MCF 10A (cell line): Measurements from ENCODE around the gene CMTM1. TPM values are rescaled to one million over a fixed set of nuclear protein-coding genes. Genes with fewer than 3 reads are reported as not detected.

Experiments
- BruUV-seq: library from RNA; stranded (reverse); fragments of 400-500 nt; replicated peaks from 2 replicates; lab custom pipeline; 2021; lab: Mats Ljungman, UMichigan
- CTCF ChIA-PET: fragments of 300-600 bp; sonication (Branson Sonifier 250); formaldehyde crosslinking; extraction: SDS; loops from one replicate; lab custom pipeline; 2021; ENCODE audit warnings: antibody characterized with exemption, inconsistent platforms; lab: Yijun Ruan, JAX
- POLR2A ChIA-PET: fragments of 300-600, 350-650 bp; sonication (Branson Sonifier 250); formaldehyde crosslinking; extraction: SDS; loops from one replicate; lab custom pipeline; 2020; ENCODE audit warnings: antibody characterized with exemption, inconsistent platforms; lab: Yijun Ruan, JAX
- DNase-seq: peaks from one replicate; pipeline ENCODE4 v3.0.0-alpha.2; 2018; ENCODE audit not compliant: unreplicated experiment
- H3K27ac Mint-ChIP-seq: one replicate; pipeline ENCODE4 v1.8.0; 2022; ENCODE audit warnings: mild to moderate bottlenecking, low read depth, mixed read lengths; ENCODE audit not compliant: unreplicated experiment
- H3K27me3 Mint-ChIP-seq: one replicate; pipeline ENCODE4 v1.8.0; 2022; ENCODE audit warnings: mixed read lengths; ENCODE audit not compliant: insufficient read depth, unreplicated experiment
- H3K36me3 Mint-ChIP-seq: one replicate; pipeline ENCODE4 v1.8.0; 2022; ENCODE audit warnings: mild to moderate bottlenecking, moderate library complexity, mixed read lengths; ENCODE audit not compliant: insufficient read depth, unreplicated experiment
- H3K4me1 Mint-ChIP-seq: one replicate; pipeline ENCODE4 v1.8.0; 2022; ENCODE audit warnings: mixed read lengths; ENCODE audit not compliant: insufficient read depth, unreplicated experiment
- H3K4me3 Mint-ChIP-seq: one replicate; pipeline ENCODE4 v1.8.0; 2022; ENCODE audit warnings: mild to moderate bottlenecking, moderate library complexity, mixed read lengths; ENCODE audit not compliant: unreplicated experiment
- H3K9me3 Mint-ChIP-seq: one replicate; pipeline ENCODE4 v1.8.0; 2022; ENCODE audit warnings: mixed read lengths; ENCODE audit not compliant: unreplicated experiment
- intact Hi-C: fragments of 100-400 bp; cut with micrococcal nuclease; formaldehyde crosslinking; loops from 2 replicates; pipeline ENCODE4 v1.14.1; 2022
- total RNA-seq: library from RNA; stranded (reverse); gene quantifications from 2 replicates; pipeline ENCODE4 v1.2.3, GENCODE V29; 2022
- TF ChIP-seq, protein P1 (sequence below): fragments of 200-600 bp; IDR thresholded peaks from one replicate; pipeline ENCODE4 v1.8.0; 2022; ENCODE audit warnings: antibody characterized with exemption, mild to moderate bottlenecking; ENCODE audit not compliant: unreplicated experiment

The CMTM1 gene
- total RNA-seq, 1 experiment from 2014 or later, result 2.1 TPM

DNA sequence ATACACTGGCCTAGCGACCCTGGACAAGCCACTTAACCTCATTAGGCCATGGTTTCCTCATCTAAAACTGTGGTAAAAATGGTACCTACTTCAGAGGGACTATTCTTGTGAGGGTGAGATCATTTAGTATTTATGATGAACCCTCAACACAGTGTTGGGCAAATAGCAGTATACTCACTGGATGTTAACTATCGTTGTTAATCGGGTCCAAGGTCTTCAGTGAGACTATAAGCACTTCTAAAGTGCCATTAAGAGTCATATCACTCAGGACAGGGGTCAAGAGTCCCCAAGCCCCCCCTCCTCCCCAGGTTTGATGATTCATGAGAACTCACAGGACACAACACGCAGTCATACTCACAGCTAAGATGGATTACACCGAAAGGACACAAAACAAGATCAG, 27.3 kb upstream of the CMTM1 start:
- Mint-ChIP-seq H3K4me1 (no peaks in the 10 kb centered on the region), H3K27ac (no peak overlapping the region), H3K27me3 (no peaks in the 10 kb centered on the region), H3K36me3 (peaks cover 50% of the 10 kb centered on the region), H3K9me3 (no peaks in the 10 kb centered on the region), H3K4me3 (no peak overlapping the region)
- no peak for DNase-seq
- POLR2A ChIA-PET, result no interaction called here
- no TSS peak for BruUV-seq
- TF ChIP-seq, protein P1, sequence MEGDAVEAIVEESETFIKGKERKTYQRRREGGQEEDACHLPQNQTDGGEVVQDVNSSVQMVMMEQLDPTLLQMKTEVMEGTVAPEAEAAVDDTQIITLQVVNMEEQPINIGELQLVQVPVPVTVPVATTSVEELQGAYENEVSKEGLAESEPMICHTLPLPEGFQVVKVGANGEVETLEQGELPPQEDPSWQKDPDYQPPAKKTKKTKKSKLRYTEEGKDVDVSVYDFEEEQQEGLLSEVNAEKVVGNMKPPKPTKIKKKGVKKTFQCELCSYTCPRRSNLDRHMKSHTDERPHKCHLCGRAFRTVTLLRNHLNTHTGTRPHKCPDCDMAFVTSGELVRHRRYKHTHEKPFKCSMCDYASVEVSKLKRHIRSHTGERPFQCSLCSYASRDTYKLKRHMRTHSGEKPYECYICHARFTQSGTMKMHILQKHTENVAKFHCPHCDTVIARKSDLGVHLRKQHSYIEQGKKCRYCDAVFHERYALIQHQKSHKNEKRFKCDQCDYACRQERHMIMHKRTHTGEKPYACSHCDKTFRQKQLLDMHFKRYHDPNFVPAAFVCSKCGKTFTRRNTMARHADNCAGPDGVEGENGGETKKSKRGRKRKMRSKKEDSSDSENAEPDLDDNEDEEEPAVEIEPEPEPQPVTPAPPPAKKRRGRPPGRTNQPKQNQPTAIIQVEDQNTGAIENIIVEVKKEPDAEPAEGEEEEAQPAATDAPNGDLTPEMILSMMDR, result no peak
- intact Hi-C loops, result no loop called here
- CTCF ChIA-PET, result interaction anchor here (0.5 to 0.6 kb wide), 3 partner anchors 148 to 329 kb away, joined by 3 to 4 read pairs (median 3); no protein-coding TSS in a partner anchor

DNA sequence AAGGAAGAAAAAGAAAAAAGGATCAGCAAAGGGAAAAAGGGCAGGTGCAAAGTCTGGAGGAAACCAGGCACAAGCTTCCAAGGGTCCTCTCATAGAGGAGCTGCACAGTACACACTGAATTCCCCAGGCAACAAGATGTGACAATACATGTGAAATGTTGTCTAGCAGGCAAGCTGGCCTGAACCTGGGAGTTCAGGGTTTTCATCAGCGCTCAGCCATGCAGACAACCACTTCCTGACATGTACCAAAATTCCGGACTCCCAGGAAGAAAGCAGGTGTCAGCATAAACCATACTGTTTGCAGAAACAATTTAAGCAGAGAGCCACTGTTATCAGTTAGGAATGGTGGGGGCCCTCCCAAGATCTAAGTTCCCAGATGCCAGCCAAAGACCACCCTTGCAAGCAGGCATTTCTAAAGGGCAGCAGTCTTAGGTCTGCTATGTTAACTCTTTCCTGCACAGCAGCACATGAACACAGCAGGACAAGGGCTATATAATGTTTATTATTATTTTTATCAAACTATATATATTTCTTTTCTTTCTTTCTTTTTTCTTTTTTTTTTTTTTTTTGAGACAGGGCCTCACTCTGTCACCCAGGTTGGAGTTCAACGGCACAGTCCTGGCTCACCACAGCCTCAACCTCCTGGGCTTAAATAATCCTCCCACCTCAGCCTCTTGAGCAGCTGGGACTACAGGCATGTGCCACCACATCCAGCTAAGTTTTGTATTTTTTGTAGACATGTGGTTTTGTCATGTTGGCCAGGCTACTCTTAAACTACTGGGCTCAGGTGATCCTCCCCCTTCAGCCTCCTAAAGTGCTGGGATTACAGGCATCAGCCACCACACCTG, 26.4 kb upstream of the CMTM1 start:
- ChIA-PET POLR2A (interaction anchor here (0.7 kb wide), 1 partner anchor 20 kb away, joined by 4 read pairs; no protein-coding TSS in a partner anchor), CTCF (interaction anchor here (0.5 to 0.8 kb wide), 4 partner anchors 9 to 328 kb away, joined by 3 to 6 read pairs (median 4); no protein-coding TSS in a partner anchor)
- DNase-seq, result no peak
- TF ChIP-seq, protein P1, result no peak
- Mint-ChIP-seq H3K36me3 (peaks cover 44% of the 10 kb centered on the region), H3K9me3 (no peaks in the 10 kb centered on the region), H3K4me3 (no peak overlapping the region), H3K4me1 (no peaks in the 10 kb centered on the region), H3K27me3 (no peaks in the 10 kb centered on the region), H3K27ac (peak overlapping the region; percentile 81)
- intact Hi-C loops, result no loop called here
- BruUV-seq, result no TSS peak

DNA sequence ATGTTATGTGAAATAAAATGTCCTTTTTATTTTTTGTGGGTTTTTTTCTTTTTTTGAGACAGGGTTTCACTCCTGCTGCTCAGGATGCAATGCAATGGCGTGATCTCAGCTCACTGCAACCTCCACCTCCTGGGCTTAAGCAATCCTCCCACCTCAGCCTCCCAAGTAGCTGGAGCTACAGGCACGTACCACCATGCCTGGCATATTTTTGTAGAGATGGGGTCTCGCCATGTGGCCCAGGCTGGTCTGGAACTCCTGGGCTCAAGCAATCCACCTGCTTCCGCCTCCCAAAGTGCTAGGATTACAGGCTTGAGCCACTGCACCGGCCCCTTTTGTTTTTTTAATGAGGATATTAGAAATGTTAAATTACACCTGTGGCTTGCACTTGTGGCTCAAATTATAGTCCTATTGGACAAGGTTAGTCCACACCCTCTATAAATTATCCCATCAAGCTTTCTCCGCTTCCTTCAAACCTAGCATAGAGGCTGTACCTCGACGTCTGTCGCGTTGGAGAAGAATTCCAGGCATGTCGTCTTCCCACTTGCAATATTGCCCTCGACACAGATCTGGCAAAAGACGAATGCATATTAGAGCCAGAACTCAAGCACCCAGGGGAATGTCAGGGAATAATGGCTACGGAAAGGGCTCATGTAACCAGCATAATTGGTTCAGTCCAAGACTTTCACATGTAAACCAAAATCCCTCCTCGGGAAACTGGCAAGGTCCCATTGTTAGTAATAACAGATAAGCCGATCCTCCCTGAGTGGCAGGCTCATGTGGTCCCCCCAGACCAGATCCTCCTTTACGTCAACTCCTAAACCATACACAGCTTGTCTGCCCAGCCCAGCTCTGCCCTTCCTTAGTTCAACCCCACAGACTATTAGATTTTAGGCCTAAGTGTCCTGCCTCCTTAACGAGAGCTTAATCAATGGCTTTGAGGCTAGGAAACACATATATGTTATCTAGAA, 24.6 kb upstream of the CMTM1 start:
- Mint-ChIP-seq H3K4me3 (no peak overlapping the region), H3K9me3 (no peaks in the 10 kb centered on the region), H3K27me3 (no peaks in the 10 kb centered on the region), H3K36me3 (peaks cover 51% of the 10 kb centered on the region), H3K4me1 (no peaks in the 10 kb centered on the region), H3K27ac (no peak overlapping the region)
- BruUV-seq, result no TSS peak
- TF ChIP-seq, protein P1, result no peak
- DNase-seq, result no peak
- ChIA-PET CTCF (interaction anchor here (0.7 kb wide), 1 partner anchor 185 kb away, joined by 3 read pairs; no protein-coding TSS in a partner anchor), POLR2A (interaction anchor here (1.4 kb wide), 1 partner anchor 11 kb away, joined by 6 read pairs; the partner anchor contains the start of gene CKLF)
- intact Hi-C loops, result no loop called here
